Endothelial cell of umbilical vein (primary cell): Measurements from ENCODE around the gene OR2L8. TPM values are rescaled to one million over a fixed set of nuclear protein-coding genes. Genes with fewer than 3 reads are reported as not detected.

Experiments used
- BruUV-seq: library from RNA; stranded (reverse); fragments of 400-500 nt; replicated peaks from 2 replicates; lab custom pipeline; 2021; lab: Mats Ljungman, UMichigan
- CTCF ChIA-PET: fragments of 300-600, 350-600 bp; sonication (Branson Sonifier 250); formaldehyde crosslinking; loops from one replicate; lab custom pipeline; 2021; ENCODE audit warnings: antibody characterized with exemption, inconsistent platforms; lab: Charles Lee
- POLR2A ChIA-PET: fragments of 300-600, 350-600 bp; sonication (Branson Sonifier 250); formaldehyde crosslinking; loops from one replicate; lab custom pipeline; 2021; ENCODE audit warnings: antibody characterized with exemption, inconsistent platforms; lab: Charles Lee
- DNase-seq: peaks from one replicate; pipeline ENCODE4 v3.0.0-alpha.2; 2011; ENCODE audit warnings: low read depth, low spot score
- FAIRE-seq: peaks from 2 replicates; lab custom pipeline; 2011; peaks lifted over from hg19 to GRCh38; lab: Jason Lieb, UNC
- H2AFZ ChIP-seq: 2 replicates; pipeline ENCODE4 v1.6.0; 2012; ENCODE audit warnings: low read depth, low read length, control low read depth, inconsistent platforms
- H3K27ac ChIP-seq: 2 replicates; pipeline ENCODE4 v1.5.1; 2011; ENCODE audit warnings: low read depth, mild to moderate bottlenecking, control low read depth, low read length, moderate library complexity; ENCODE audit not compliant: insufficient read depth
- H3K27me3 ChIP-seq, 2 experiments: 2 replicates each; pipeline versions ENCODE4 v1.6.0 to v1.6.1; 2011; ENCODE audit warnings: low read length in 2 of 2, mixed read lengths in 1 of 2; ENCODE audit not compliant: control insufficient read depth in 2 of 2, insufficient read depth in 2 of 2
- H3K36me3 ChIP-seq, 2 experiments: 2 replicates in 1 of 2; 3 replicates in 1 of 2; pipeline ENCODE4 v1.5.1; 2011; ENCODE audit warnings: low read length in 2 of 2, mild to moderate bottlenecking in 1 of 2, moderate library complexity in 1 of 2; ENCODE audit not compliant: control insufficient read depth in 2 of 2, insufficient read depth in 2 of 2; ENCODE audit errors: extremely low read depth in 1 of 2
- H3K4me1 ChIP-seq: 3 replicates; pipeline ENCODE4 v1.5.1; 2011; ENCODE audit warnings: mild to moderate bottlenecking, low read length; ENCODE audit not compliant: control insufficient read depth, insufficient read depth; ENCODE audit errors: extremely low read depth
- H3K4me2 ChIP-seq: 2 replicates; pipeline ENCODE4 v1.6.1; 2011; ENCODE audit warnings: low read length, control low read depth, mixed read lengths; ENCODE audit not compliant: insufficient read depth
- H3K4me3 ChIP-seq, 3 experiments: fragments of 200-600 bp in 1 of 3; sonication (generic), shearing (Covaris generic) in 1 of 3; replicated peaks in 1 of 3; 2 replicates each; pipeline ENCODE4 v1.5.1; 2011 to 2016; ENCODE audit warnings: control low read depth in 3 of 3, low read length in 3 of 3, mild to moderate bottlenecking in 2 of 3, inconsistent platforms in 1 of 3, low read depth in 1 of 3, moderate library complexity in 1 of 3; ENCODE audit not compliant: insufficient read depth in 1 of 3
- H3K79me2 ChIP-seq: 2 replicates; pipeline ENCODE4 v1.6.0; 2012; ENCODE audit warnings: low read length, inconsistent platforms; ENCODE audit not compliant: control insufficient read depth, insufficient read depth
- H3K9ac ChIP-seq: replicated peaks from 2 replicates; pipeline ENCODE3; 2011; ENCODE audit warnings: low read length, control low read depth; ENCODE audit not compliant: insufficient read depth; ENCODE audit errors: extremely low read depth
- H3K9me1 ChIP-seq: replicated peaks from 3 replicates; pipeline ENCODE4 v1.6.0; 2011; ENCODE audit warnings: mild to moderate bottlenecking, low read length; ENCODE audit not compliant: control insufficient read depth, insufficient read depth; ENCODE audit errors: extremely low read depth
- H3K9me3 ChIP-seq: replicated peaks from 2 replicates; pipeline ENCODE4 v1.5.1; 2012; ENCODE audit warnings: low read length, inconsistent platforms; ENCODE audit not compliant: control insufficient read depth, insufficient read depth
- H4K20me1 ChIP-seq: replicated peaks from 2 replicates; pipeline ENCODE3; 2011; ENCODE audit warnings: mild to moderate bottlenecking, low read length; ENCODE audit not compliant: control insufficient read depth, insufficient read depth; ENCODE audit errors: extremely low read depth
- EZH2 ChIP-seq: IDR thresholded peaks from 2 replicates; pipeline ENCODE4 v1.6.1; 2012; ENCODE audit warnings: borderline replicate concordance, low read depth, mild to moderate bottlenecking, moderate library complexity, low read length, inconsistent platforms; ENCODE audit not compliant: severe bottlenecking
- FOS ChIP-seq: IDR thresholded peaks from 2 replicates; pipeline ENCODE4 v1.6.1; 2011; ENCODE audit warnings: mild to moderate bottlenecking, low read length, moderate library complexity, borderline replicate concordance; ENCODE audit not compliant: insufficient read depth
- GATA2 ChIP-seq: IDR thresholded peaks from 2 replicates; pipeline ENCODE4 v1.7.0; 2011; ENCODE audit warnings: low read depth, mild to moderate bottlenecking, moderate library complexity, mixed read lengths, low read length; ENCODE audit not compliant: insufficient read length, insufficient read depth
- JUN ChIP-seq: IDR thresholded peaks from 2 replicates; pipeline ENCODE4 v1.6.1; 2011; ENCODE audit warnings: borderline replicate concordance, low read depth; ENCODE audit not compliant: insufficient read length, insufficient read depth
- MYC ChIP-seq: IDR thresholded peaks from one replicate; pipeline ENCODE4 v1.6.1; 2011; ENCODE audit warnings: mild to moderate bottlenecking, low read depth, low read length
- POLR2A ChIP-seq: IDR thresholded peaks from 2 replicates; pipeline ENCODE4 v1.6.1; 2012; ENCODE audit warnings: low read depth, mild to moderate bottlenecking, control low read depth, low read length
- POLR2AphosphoS5 ChIP-seq: IDR thresholded peaks from 2 replicates; pipeline ENCODE4 v1.6.1; 2012; ENCODE audit warnings: low read depth, mild to moderate bottlenecking, control low read depth, low read length, moderate library complexity; ENCODE audit not compliant: insufficient read depth
- dilution Hi-C: fragments of 300-500 bp; cut with MboI; formaldehyde crosslinking; loops from one replicate; pipeline ENCODE4 v1.15.0; 2019; ENCODE audit warnings: low sequenced_read_pairs; ENCODE audit not compliant: extremely low pct_ligation_motif_present
- intact Hi-C: fragments of 100-400 bp; cut with micrococcal nuclease; formaldehyde crosslinking; loops from one replicate; pipeline ENCODE4 v1.10.0; 2022
- polyA plus RNA-seq, 4 experiments: library from polyadenylated mRNA; depleted of rRNA in 3 of 4; stranded (reverse) in 3 of 4; unstranded in 1 of 4; fragments of >200 nt; gene quantifications; 2 replicates each; pipeline versions ENCODE4 v1.2.1 to v1.2.3, GENCODE V29; 2011 to 2012; ENCODE audit warnings: missing spikeins in 1 of 4
- total RNA-seq: library from RNA; stranded (reverse); gene quantifications from 2 replicates; pipeline ENCODE4 v1.2.3, GENCODE V29; 2021
- TF ChIP-seq, protein P1 (sequence below): IDR thresholded peaks from 2 replicates; pipeline ENCODE4 v1.6.1; 2011; ENCODE audit not compliant: insufficient read depth, insufficient read length

OR2L8 gene
- total and polyA plus RNA-seq, 2 donors (not counting 3 experiments of a cell fraction or from before 2014, with no cell fraction given): not detected

DNA sequence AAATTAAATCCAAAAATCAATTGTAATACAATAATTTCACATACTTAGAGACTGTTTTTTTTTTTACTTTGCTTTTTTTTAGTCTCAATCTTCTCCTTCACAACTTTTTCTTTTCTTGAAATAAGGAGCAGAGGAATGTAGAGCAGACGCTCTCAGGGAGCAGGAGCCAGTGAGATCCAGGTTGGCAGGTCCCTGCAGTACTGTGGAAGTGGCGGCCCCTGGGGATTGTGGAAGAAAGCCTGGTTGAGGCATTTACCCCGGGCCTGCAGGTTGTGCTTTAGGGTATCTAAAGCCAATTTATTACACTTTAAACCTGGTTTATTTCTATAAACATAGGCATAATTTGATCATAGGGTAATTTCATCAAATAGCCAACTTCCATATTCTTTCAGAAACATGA, 24.7 kb upstream of the OR2L8 start:
- H3K9ac ChIP-seq: no peak overlapping the region
- H3K79me2 ChIP-seq: no peaks in the 10 kb centered on the region
- DNase-seq (no peak), FAIRE-seq (no peak)
- BruUV-seq: no TSS peak
- no peak overlapping the region for H3K4me3 ChIP-seq
- H3K27ac ChIP-seq: no peak overlapping the region
- H3K4me2 ChIP-seq: no peak overlapping the region
- ChIA-PET CTCF (no interaction called here), POLR2A (no interaction called here)
- dilution Hi-C loops: no loop called here
- H3K27me3 ChIP-seq: no peaks in the 10 kb centered on the region
- intact Hi-C loops: no loop called here
- TF ChIP-seq, protein P1, sequence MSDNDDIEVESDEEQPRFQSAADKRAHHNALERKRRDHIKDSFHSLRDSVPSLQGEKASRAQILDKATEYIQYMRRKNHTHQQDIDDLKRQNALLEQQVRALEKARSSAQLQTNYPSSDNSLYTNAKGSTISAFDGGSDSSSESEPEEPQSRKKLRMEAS: no peak
- H3K36me3 ChIP-seq: no peaks in the 10 kb centered on the region
- H3K9me3 ChIP-seq: no peaks in the 10 kb centered on the region
- H4K20me1 ChIP-seq: no peaks in the 10 kb centered on the region
- no peak overlapping the region for H2AFZ ChIP-seq
- no peaks in the 10 kb centered on the region for H3K4me1 ChIP-seq
- H3K9me1 ChIP-seq: no peaks in the 10 kb centered on the region

DNA sequence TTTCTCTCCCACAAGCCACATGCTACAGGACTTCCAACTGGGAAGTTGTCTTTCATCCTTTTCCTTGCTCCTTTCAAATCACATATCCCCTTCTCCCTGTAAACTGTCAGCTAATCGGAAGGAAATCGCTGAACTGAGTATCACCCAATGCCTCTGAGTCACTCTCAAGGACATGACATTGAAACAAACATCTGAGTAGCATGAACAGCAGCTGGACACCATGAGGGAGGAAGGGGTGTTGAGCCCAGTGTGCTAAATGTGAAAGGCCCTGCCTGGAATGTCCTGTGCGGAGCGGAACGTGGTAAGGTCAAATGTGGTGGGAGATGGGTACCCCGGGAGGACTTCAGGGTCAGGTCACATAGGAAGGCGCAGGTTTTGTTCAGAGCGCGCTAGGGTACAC, 23.8 kb upstream of the OR2L8 start, which contains the start of gene OR2AJ1:
OR2AJ1 (plus strand) TSS at position 22 of the 400 bp plus-strand sequence. CDS start 8,880 bp downstream, outside the sequence.
- H3K9me3 ChIP-seq: no peaks in the 10 kb centered on the region
- no peak for DNase-seq
- H3K9me1 ChIP-seq: no peaks in the 10 kb centered on the region
- H2AFZ ChIP-seq: no peak within 1 kb of the TSS
- no peaks in the 10 kb centered on the region for H3K79me2 ChIP-seq
- no peaks in the 10 kb centered on the region for H3K27me3 ChIP-seq
- POLR2A ChIA-PET: no interaction called here
- no peak within 1 kb of the TSS for H3K4me2 ChIP-seq
- H3K9ac ChIP-seq: no peak within 1 kb of the TSS
- H3K4me1 ChIP-seq: no peaks in the 10 kb centered on the region
- dilution Hi-C loops: no loop called here
- H4K20me1 ChIP-seq: no peaks in the 10 kb centered on the region
- no peaks in the 10 kb centered on the region for H3K36me3 ChIP-seq
- CTCF ChIA-PET: no interaction called here
- BruUV-seq: no TSS peak
- intact Hi-C loops: no loop called here
- H3K4me3 ChIP-seq: no peak within 1 kb of the TSS
- no peak within 1 kb of the TSS for H3K27ac ChIP-seq
- no peak for FAIRE-seq
- TF ChIP-seq JUN: no peak
- TF ChIP-seq MYC: no peak
- no peak for TF ChIP-seq POLR2AphosphoS5
- no peak for TF ChIP-seq GATA2
- TF ChIP-seq POLR2A: no peak
- no peak for TF ChIP-seq EZH2
- no peak for TF ChIP-seq FOS
